Prostate gland (tissue), 2 donors: ENCODE measurements around the gene VPS72. TPM values are rescaled to one million over a fixed set of nuclear protein-coding genes. Genes with fewer than 3 reads are reported as not detected.
A peak's percentile ranks its signal among the peaks of the same experiment; 100 is the strongest.

Source experiments
- DNase-seq: peaks from one replicate; pipeline ENCODE4 v3.0.0-alpha.2; 2019; ENCODE audit warnings: low spot score
- H3K27ac ChIP-seq, 2 donors: fragments of 200-600 bp; sonication (generic); 2 replicates each; pipeline ENCODE4 v1.5.1; 2017 to 2019
- H3K27me3 ChIP-seq: fragments of 200-600 bp; sonication (generic); replicated peaks from 2 replicates; pipeline ENCODE4 v1.5.1; 2019; ENCODE audit not compliant: insufficient read depth
- H3K36me3 ChIP-seq, 2 donors: fragments of 200-600 bp; sonication (generic); 1 replicate in 1 of 2; 2 replicates in 1 of 2; pipeline versions ENCODE4 v1.5.1 to v1.8.1; 2017 to 2019
- H3K4me1 ChIP-seq: fragments of 200-600 bp; sonication (generic); replicated peaks from 2 replicates; pipeline ENCODE4 v1.5.1; 2019
- H3K4me3 ChIP-seq, 2 donors: fragments of 200-600 bp; sonication (generic); 2 replicates each; pipeline ENCODE4 v1.5.1; 2017 to 2019
- H3K9me3 ChIP-seq: fragments of 200-600 bp; sonication (generic); 2 replicates; pipeline ENCODE4 v1.5.1; 2017
- CTCF ChIP-seq, 4 experiments: fragments of 200-600 bp in 2 of 4; fragments of 450-650 bp in 2 of 4; sonication (generic) in 2 of 4; IDR thresholded peaks; 1 replicate in 3 of 4; 2 replicates in 1 of 4; pipeline ENCODE4 v1.5.1; 2016 to 2019; ENCODE audit warnings: antibody characterized with exemption in 4 of 4, mild to moderate bottlenecking in 2 of 4, moderate library complexity in 2 of 4
- POLR2A ChIP-seq: fragments of 450-650 bp; IDR thresholded peaks from one replicate; pipeline ENCODE4 v1.6.1; 2016; ENCODE audit warnings: antibody characterized with exemption, mild to moderate bottlenecking
- POLR2AphosphoS5 ChIP-seq: sonication (generic); formaldehyde crosslinking; IDR thresholded peaks from one replicate; pipeline ENCODE4 v1.6.1; 2017; ENCODE audit warnings: antibody characterized with exemption
- WGBS: methylation state at CpG from one replicate; pipeline ENCODE4 v1.1.5; 2018; 5-methylcytosine and 5-hydroxymethylcytosine counted together
- intact Hi-C: fragments of 100-400 bp; cut with DNase I; formaldehyde crosslinking; loops from one replicate; pipeline ENCODE4 v1.14.2; 2022
- total RNA-seq, 2 donors: library from RNA; depleted of rRNA; stranded (reverse); fragments of >200 nt; gene quantifications; one replicate each; pipeline ENCODE4 v1.1.0, GENCODE V29; 2016

Gene VPS72
- total RNA-seq, 2 donors from 2014 or later, result 49.4 to 52.7 TPM

- H3K4me3 ChIP-seq, result no peak overlapping the region
- no peaks in the 10 kb centered on the region for H3K27me3 ChIP-seq
- 90% methylated on average over 5 of the region's 5 CpGs for WGBS
- H3K36me3 ChIP-seq, result no peaks in the 10 kb centered on the region
- no peak for DNase-seq
- no peaks in the 10 kb centered on the region for H3K4me1 ChIP-seq
- H3K27ac ChIP-seq, result no peak overlapping the region
- no peaks in the 10 kb centered on the region for H3K9me3 ChIP-seq
- no peak for TF ChIP-seq CTCF (IDR thresholded peaks at IDR 0.05)
- intact Hi-C loops, result no loop called here
Measured at GRCh38 chr1:151171190-151171589, 18.8 kb downstream of the VPS72 start.

- H3K27me3 ChIP-seq, result no peaks in the 10 kb centered on the region
- H3K27ac ChIP-seq, result no peak overlapping the region
- H3K4me3 ChIP-seq, result peak overlapping the region in 1 of 2 donors; percentile 65
- no peaks in the 10 kb centered on the region for H3K36me3 ChIP-seq
- TF ChIP-seq POLR2A (no peak), POLR2AphosphoS5 (no peak), CTCF (IDR thresholded peaks at IDR 0.05) (no peak)
- no peak for DNase-seq
- 88% methylated on average over 6 of the region's 6 CpGs for WGBS
- peaks cover 6% of the 10 kb centered on the region for H3K4me1 ChIP-seq
- intact Hi-C loops, result no loop called here
- H3K9me3 ChIP-seq, result no peaks in the 10 kb centered on the region
Measured at GRCh38 chr1:151167116-151167515, 22.9 kb downstream of the VPS72 start.

- Histone ChIP-seq H3K36me3 (no peaks in the 10 kb centered on the region), H3K27me3 (no peaks in the 10 kb centered on the region), H3K4me3 (peak overlapping the region; percentile 65 to 82), H3K27ac (peak overlapping the region; percentile 86 to 90), H3K9me3 (no peaks in the 10 kb centered on the region), H3K4me1 (peaks cover 6% of the 10 kb centered on the region)
- TF ChIP-seq CTCF (IDR thresholded peaks at IDR 0.05), result no peak
- TF ChIP-seq POLR2A, result no peak
- no peak for TF ChIP-seq POLR2AphosphoS5
- intact Hi-C loops, result no loop called here
- WGBS, result 2% methylated on average over 15 of the region's 15 CpGs
- no peak for DNase-seq
Measured at GRCh38 chr1:151166505-151166956, 23.5 kb downstream of the VPS72 start.

- H3K4me3 ChIP-seq, result peak within 1 kb of the TSS; percentile 65 to 82
- peak within 1 kb of the TSS; percentile 86 to 90 for H3K27ac ChIP-seq
- intact Hi-C loops, result no loop called here
- DNase-seq, result peak; percentile 98
- WGBS, result 0% methylated on average over 38 of the region's 38 CpGs
- peaks cover 0 to 4% of the 10 kb centered on the region in 2 donors for H3K36me3 ChIP-seq
- H3K4me1 ChIP-seq, result peaks cover 6% of the 10 kb centered on the region
- H3K9me3 ChIP-seq, result no peaks in the 10 kb centered on the region
- TF ChIP-seq POLR2A (peak; percentile 33), CTCF (IDR thresholded peaks at IDR 0.05) (peak in 3 of 4 experiments; percentile 15 to 66 (median 53)), POLR2AphosphoS5 (peak; percentile 100)
- no peaks in the 10 kb centered on the region for H3K27me3 ChIP-seq
Measured at GRCh38 chr1:151165738-151166504, 24.1 kb downstream of the VPS72 start, which contains the start of the genes LYSMD1 and SCNM1. LYSMD1 (minus strand) TSS chr1:151165902; CDS start chr1:151165258, 644 bp downstream. SCNM1 (plus strand) TSS chr1:151166144; CDS start chr1:151166153, 9 bp downstream.

- Histone ChIP-seq H3K27ac (peak overlapping the region; percentile 86 to 90), H3K4me1 (peaks cover 6% of the 10 kb centered on the region), H3K9me3 (no peaks in the 10 kb centered on the region), H3K27me3 (no peaks in the 10 kb centered on the region), H3K4me3 (peak overlapping the region; percentile 65 to 82), H3K36me3 (peaks cover 0 to 8% of the 10 kb centered on the region in 2 donors)
- TF ChIP-seq CTCF (IDR thresholded peaks at IDR 0.05) (no peak), POLR2A (no peak), POLR2AphosphoS5 (no peak)
- DNase-seq, result peak; percentile 35
- 8% methylated on average over 15 of the region's 15 CpGs for WGBS
- intact Hi-C loops, result no loop called here
Measured at GRCh38 chr1:151165281-151165737, 24.7 kb downstream of the VPS72 start.
